IMR-90 (cell line): ENCODE results near the gene ZFAND6.

Source experiments
- BHLHE40 ChIP-seq: fragments of 150-350 bp; IDR thresholded peaks from 2 replicates; pipeline ENCODE4 v1.6.1; 2016; ENCODE audit warnings: mild to moderate bottlenecking, low read depth, low read length
- CEBPB ChIP-seq: IDR thresholded peaks from 2 replicates; pipeline ENCODE4 v1.6.1; 2012; ENCODE audit warnings: low read depth, low read length, improper control_type of control experiment
- FOS ChIP-seq: fragments of 150-350 bp; IDR thresholded peaks from 2 replicates; pipeline ENCODE4 v1.6.1; 2016; ENCODE audit warnings: low read depth, low read length
- MAFK ChIP-seq: IDR thresholded peaks from 2 replicates; pipeline ENCODE4 v1.6.1; 2012; ENCODE audit warnings: low read depth, low read length, improper control_type of control experiment
- MAZ ChIP-seq: IDR thresholded peaks from 2 replicates; pipeline ENCODE4 v1.6.1; 2012; ENCODE audit warnings: low read depth, mild to moderate bottlenecking, low read length, improper control_type of control experiment, moderate library complexity, borderline replicate concordance
- MXI1 ChIP-seq: IDR thresholded peaks from 2 replicates; pipeline ENCODE4 v1.6.1; 2012; ENCODE audit warnings: low read depth, mild to moderate bottlenecking, low read length, moderate library complexity, borderline replicate concordance
- POLR2A ChIP-seq: IDR thresholded peaks from 2 replicates; pipeline ENCODE4 v1.6.1; 2012; ENCODE audit warnings: mild to moderate bottlenecking, low read depth, low read length
- RAD21 ChIP-seq: IDR thresholded peaks from 2 replicates; pipeline ENCODE4 v1.6.1; 2012; ENCODE audit warnings: low read length, improper control_type of control experiment
- RCOR1 ChIP-seq: IDR thresholded peaks from 2 replicates; pipeline ENCODE4 v1.6.1; 2012; ENCODE audit warnings: mild to moderate bottlenecking, low read length, improper control_type of control experiment; ENCODE audit not compliant: insufficient replicate concordance
- RFX5 ChIP-seq: IDR thresholded peaks from 2 replicates; pipeline ENCODE4 v1.8.0; 2012; ENCODE audit warnings: low read depth, mild to moderate bottlenecking, low read length, moderate library complexity
- SMC3 ChIP-seq: fragments of 150-350 bp; IDR thresholded peaks from 2 replicates; pipeline ENCODE4 v1.6.1; 2016; ENCODE audit warnings: low read depth, mild to moderate bottlenecking, antibody characterized with exemption, low read length, moderate library complexity
- TF ChIP-seq, protein P1 (sequence below): conservative IDR thresholded peaks from 2 replicates; pipeline ENCODE4 v1.5.1; 2012; ENCODE audit warnings: mild to moderate bottlenecking, low read depth, low read length, improper control_type of control experiment
- TF ChIP-seq, protein P2 (sequence below): fragments of 150-350 bp; IDR thresholded peaks from 2 replicates; pipeline ENCODE4 v1.6.1; 2016; ENCODE audit warnings: low read depth, mild to moderate bottlenecking, low read length, moderate library complexity, borderline replicate concordance
- TF ChIP-seq, protein P3 (sequence below): fragments of 150-350 bp; IDR thresholded peaks from 2 replicates; pipeline ENCODE4 v1.6.1; 2017; ENCODE audit warnings: mild to moderate bottlenecking, antibody characterized with exemption, low read length, low read depth

DNA sequence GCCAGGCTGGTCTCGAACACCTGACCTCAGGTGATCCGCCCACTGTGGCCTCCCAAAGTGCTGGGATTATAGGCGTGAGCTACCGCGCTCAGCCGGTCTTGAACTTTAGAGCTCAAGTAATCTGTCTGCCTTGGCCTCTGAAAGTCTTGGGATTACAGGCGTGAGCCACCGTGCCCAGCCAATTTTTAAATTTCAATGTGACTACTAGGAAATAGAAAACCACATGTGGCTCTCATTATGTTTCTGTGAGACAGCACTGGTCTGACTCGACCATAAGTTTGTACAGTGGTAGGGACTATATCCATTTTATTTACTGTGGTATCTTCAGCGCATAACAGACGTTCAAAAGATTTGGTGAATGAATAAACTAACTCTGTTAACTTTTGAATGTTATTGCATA lies 9.1 kb downstream of the ZFAND6 start:
- TF ChIP-seq, protein P1, sequence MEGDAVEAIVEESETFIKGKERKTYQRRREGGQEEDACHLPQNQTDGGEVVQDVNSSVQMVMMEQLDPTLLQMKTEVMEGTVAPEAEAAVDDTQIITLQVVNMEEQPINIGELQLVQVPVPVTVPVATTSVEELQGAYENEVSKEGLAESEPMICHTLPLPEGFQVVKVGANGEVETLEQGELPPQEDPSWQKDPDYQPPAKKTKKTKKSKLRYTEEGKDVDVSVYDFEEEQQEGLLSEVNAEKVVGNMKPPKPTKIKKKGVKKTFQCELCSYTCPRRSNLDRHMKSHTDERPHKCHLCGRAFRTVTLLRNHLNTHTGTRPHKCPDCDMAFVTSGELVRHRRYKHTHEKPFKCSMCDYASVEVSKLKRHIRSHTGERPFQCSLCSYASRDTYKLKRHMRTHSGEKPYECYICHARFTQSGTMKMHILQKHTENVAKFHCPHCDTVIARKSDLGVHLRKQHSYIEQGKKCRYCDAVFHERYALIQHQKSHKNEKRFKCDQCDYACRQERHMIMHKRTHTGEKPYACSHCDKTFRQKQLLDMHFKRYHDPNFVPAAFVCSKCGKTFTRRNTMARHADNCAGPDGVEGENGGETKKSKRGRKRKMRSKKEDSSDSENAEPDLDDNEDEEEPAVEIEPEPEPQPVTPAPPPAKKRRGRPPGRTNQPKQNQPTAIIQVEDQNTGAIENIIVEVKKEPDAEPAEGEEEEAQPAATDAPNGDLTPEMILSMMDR, result no peak
- no peak for TF ChIP-seq RAD21
- no peak for TF ChIP-seq FOS
- no peak for TF ChIP-seq BHLHE40
- no peak for TF ChIP-seq POLR2A
- no peak for TF ChIP-seq RCOR1
- TF ChIP-seq MXI1, result no peak
- TF ChIP-seq SMC3, result no peak
- TF ChIP-seq, protein P2, sequence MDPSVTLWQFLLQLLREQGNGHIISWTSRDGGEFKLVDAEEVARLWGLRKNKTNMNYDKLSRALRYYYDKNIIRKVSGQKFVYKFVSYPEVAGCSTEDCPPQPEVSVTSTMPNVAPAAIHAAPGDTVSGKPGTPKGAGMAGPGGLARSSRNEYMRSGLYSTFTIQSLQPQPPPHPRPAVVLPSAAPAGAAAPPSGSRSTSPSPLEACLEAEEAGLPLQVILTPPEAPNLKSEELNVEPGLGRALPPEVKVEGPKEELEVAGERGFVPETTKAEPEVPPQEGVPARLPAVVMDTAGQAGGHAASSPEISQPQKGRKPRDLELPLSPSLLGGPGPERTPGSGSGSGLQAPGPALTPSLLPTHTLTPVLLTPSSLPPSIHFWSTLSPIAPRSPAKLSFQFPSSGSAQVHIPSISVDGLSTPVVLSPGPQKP, result no peak
- no peak for TF ChIP-seq CEBPB
- no peak for TF ChIP-seq MAFK
- no peak for TF ChIP-seq MAZ
- TF ChIP-seq, protein P3, sequence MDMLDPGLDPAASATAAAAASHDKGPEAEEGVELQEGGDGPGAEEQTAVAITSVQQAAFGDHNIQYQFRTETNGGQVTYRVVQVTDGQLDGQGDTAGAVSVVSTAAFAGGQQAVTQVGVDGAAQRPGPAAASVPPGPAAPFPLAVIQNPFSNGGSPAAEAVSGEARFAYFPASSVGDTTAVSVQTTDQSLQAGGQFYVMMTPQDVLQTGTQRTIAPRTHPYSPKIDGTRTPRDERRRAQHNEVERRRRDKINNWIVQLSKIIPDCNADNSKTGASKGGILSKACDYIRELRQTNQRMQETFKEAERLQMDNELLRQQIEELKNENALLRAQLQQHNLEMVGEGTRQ, result no peak
- TF ChIP-seq RFX5, result no peak
